Measurements from ENCODE around the gene RGS3. TPM values are rescaled to one million over a fixed set of nuclear protein-coding genes. Genes with fewer than 3 reads are reported as not detected.
A peak's percentile ranks its signal among the peaks of the same experiment; 100 is the strongest.

Gene RGS3
- total RNA-seq, 1 donor from 2014 or later, result 29.9 TPM

DNA sequence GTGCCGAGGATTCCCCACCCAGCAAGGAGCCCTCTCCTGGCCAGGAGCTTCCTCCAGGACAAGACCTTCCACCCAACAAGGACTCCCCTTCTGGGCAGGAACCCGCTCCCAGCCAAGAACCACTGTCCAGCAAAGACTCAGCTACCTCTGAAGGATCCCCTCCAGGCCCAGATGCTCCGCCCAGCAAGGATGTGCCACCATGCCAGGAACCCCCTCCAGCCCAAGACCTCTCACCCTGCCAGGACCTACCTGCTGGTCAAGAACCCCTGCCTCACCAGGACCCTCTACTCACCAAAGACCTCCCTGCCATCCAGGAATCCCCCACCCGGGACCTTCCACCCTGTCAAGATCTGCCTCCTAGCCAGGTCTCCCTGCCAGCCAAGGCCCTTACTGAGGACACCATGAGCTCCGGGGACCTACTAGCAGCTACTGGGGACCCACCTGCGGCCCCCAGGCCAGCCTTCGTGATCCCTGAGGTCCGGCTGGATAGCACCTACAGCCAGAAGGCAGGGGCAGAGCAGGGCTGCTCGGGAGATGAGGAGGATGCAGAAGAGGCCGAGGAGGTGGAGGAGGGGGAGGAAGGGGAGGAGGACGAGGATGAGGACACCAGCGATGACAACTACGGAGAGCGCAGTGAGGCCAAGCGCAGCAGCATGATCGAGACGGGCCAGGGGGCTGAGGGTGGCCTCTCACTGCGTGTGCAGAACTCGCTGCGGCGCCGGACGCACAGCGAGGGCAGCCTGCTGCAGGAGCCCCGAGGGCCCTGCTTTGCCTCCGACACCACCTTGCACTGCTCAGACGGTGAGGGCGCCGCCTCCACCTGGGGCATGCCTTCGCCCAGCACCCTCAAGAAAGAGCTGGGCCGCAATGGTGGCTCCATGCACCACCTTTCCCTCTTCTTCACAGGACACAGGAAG lies 120.2 kb downstream of the RGS3 start:
- Mint-ChIP-seq H3K4me1 (ENCODE audit: unreplicated experiment) (peaks cover 19% of the 10 kb centered on the region), H3K27ac (no peak overlapping the region), H3K4me3 (no peak overlapping the region), H3K9me3 (no peaks in the 10 kb centered on the region), H3K36me3 (no peaks in the 10 kb centered on the region), H3K27me3 (no peaks in the 10 kb centered on the region)
- TF ChIP-seq, protein P1, sequence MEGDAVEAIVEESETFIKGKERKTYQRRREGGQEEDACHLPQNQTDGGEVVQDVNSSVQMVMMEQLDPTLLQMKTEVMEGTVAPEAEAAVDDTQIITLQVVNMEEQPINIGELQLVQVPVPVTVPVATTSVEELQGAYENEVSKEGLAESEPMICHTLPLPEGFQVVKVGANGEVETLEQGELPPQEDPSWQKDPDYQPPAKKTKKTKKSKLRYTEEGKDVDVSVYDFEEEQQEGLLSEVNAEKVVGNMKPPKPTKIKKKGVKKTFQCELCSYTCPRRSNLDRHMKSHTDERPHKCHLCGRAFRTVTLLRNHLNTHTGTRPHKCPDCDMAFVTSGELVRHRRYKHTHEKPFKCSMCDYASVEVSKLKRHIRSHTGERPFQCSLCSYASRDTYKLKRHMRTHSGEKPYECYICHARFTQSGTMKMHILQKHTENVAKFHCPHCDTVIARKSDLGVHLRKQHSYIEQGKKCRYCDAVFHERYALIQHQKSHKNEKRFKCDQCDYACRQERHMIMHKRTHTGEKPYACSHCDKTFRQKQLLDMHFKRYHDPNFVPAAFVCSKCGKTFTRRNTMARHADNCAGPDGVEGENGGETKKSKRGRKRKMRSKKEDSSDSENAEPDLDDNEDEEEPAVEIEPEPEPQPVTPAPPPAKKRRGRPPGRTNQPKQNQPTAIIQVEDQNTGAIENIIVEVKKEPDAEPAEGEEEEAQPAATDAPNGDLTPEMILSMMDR (conservative IDR thresholded peaks at IDR 0.05), result no peak
- no peak for DNase-seq (ENCODE audit: extremely low spot score, unreplicated experiment)

DNA sequence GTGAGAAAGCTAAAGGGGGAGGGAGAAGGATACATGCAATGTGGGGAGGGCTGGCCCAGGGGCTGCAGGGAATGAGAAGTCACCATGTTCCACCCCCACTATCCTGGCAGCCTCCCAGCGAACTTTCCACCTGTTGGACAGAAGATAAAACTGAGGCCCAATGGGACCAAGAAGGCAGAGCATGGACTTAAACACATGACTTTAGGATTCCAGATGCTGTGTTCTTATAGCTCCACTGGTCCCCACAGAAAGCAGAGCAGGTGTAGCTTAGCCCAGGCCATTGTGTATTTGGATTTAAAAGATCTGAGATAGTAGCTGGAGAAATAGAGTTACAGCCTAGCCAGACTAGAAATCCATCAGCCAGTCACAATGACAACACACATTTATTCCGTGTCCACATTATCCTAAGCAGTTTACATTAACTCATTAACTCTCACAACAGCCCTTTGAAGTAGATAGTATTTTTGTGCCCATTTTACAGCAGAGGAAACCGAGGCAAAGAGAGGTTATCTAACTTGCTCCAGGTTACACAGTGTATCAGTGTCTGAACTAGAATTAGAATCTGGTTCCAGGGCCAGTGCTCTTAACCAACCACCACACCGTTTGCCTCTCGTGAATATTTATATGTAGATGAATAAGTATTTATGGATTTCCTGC lies 121.0 kb downstream of the RGS3 start:
- Mint-ChIP-seq H3K4me1 (ENCODE audit: unreplicated experiment) (peaks cover 15% of the 10 kb centered on the region), H3K9me3 (no peaks in the 10 kb centered on the region), H3K27me3 (no peaks in the 10 kb centered on the region), H3K36me3 (no peaks in the 10 kb centered on the region), H3K27ac (no peak overlapping the region), H3K4me3 (no peak overlapping the region)
- no peak for DNase-seq (ENCODE audit: extremely low spot score, unreplicated experiment)
- TF ChIP-seq, protein P1 (conservative IDR thresholded peaks at IDR 0.05), result no peak

DNA sequence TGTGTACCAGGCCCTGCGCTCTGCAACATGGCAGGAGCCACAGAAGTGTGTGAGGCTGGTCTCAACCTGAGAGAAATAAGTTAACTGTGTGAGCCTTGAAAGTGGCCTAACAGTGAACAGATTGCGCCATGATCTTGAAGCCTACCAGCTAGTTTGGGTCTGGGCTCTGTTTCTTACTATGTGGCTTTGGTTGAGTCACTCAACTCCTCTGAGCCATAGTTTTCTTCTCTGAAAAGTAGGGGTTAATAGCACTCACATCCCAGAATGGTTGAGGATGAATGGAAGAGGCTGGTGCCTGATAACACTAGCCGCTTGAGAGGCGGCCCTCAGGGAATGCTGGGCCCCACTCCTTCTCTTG lies 121.5 kb downstream of the RGS3 start:
- H3K4me1 Mint-ChIP-seq (ENCODE audit: unreplicated experiment), result peaks cover 10% of the 10 kb centered on the region
- no peaks in the 10 kb centered on the region for H3K9me3 Mint-ChIP-seq
- no peaks in the 10 kb centered on the region for H3K36me3 Mint-ChIP-seq
- no peaks in the 10 kb centered on the region for H3K27me3 Mint-ChIP-seq
- TF ChIP-seq, protein P1 (conservative IDR thresholded peaks at IDR 0.05), result no peak
- no peak overlapping the region for H3K4me3 Mint-ChIP-seq
- H3K27ac Mint-ChIP-seq, result no peak overlapping the region
- no peak for DNase-seq (ENCODE audit: extremely low spot score, unreplicated experiment)

DNA sequence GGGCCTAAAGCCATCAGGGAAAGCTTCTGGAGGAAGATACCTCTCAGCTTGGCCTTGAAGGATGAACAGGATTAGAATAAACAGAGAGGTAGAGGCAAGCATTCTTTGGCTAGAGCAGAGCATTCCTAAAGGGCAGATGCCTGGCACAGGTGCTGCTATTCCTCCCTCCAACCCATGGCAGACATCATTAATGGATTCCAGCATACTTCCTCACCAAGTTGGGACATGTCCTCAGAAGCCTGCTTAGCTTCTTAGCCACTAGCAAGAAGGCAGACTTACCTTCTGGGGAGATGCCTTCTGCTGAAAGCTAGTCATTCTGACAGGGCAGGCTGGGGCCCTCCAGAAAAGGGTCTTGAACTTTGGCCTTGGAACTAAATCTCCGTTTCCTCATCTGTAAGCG lies 122.0 kb downstream of the RGS3 start:
- Mint-ChIP-seq H3K4me3 (no peak overlapping the region), H3K4me1 (ENCODE audit: unreplicated experiment) (peaks cover 9% of the 10 kb centered on the region), H3K9me3 (no peaks in the 10 kb centered on the region), H3K27ac (no peak overlapping the region), H3K36me3 (no peaks in the 10 kb centered on the region), H3K27me3 (no peaks in the 10 kb centered on the region)
- no peak for DNase-seq (ENCODE audit: extremely low spot score, unreplicated experiment)
- TF ChIP-seq, protein P1 (conservative IDR thresholded peaks at IDR 0.05), result no peak

DNA sequence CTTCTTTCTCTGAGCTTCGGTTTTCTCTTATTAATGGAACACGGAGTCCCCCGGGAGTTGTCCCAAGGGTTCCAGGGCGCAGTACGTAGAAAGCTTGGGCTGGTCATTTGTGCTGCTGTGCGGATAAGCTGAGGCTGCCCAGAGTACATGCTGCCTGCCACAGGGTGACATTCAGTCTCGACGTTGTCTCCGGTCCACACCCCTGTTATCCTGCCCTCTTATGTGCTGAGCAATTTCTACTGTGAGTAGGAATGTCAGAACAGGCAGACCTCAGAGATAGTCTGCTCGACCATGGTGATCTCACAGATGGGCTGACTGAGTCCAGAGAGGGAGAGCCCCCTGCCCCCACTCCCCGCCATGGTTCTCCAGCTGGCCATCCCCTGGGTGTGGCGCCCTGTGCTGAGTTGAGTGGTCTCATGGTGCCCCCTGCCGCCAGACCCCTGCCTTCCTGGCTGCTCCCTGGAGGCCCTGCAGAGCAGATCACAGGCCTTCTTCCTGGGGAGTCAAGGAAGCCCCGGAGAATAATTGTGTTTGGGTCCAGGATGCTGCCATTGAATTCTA lies 124.0 kb downstream of the RGS3 start:
- Mint-ChIP-seq H3K27ac (no peak overlapping the region), H3K9me3 (no peaks in the 10 kb centered on the region), H3K4me3 (no peak overlapping the region), H3K4me1 (ENCODE audit: unreplicated experiment) (peaks cover 15% of the 10 kb centered on the region), H3K36me3 (no peaks in the 10 kb centered on the region), H3K27me3 (no peaks in the 10 kb centered on the region)
- TF ChIP-seq, protein P1 (conservative IDR thresholded peaks at IDR 0.05), result peak; percentile 78
- no peak for DNase-seq (ENCODE audit: extremely low spot score, unreplicated experiment)
